Breast epithelium (tissue), 3 donors: ENCODE data around the gene TRMT2B.

ENCODE experiments used
- CTCF ChIP-seq, 3 donors: fragments of 450-650 bp; IDR thresholded peaks; one replicate each; pipeline ENCODE4 v1.5.1; 2016 to 2017; ENCODE audit warnings: antibody characterized with exemption in 3 of 3, mild to moderate bottlenecking in 3 of 3, moderate library complexity in 3 of 3
- POLR2AphosphoS5 ChIP-seq, 3 donors: sonication (generic); formaldehyde crosslinking; IDR thresholded peaks; one replicate each; pipeline ENCODE4 v1.6.1; 2017; ENCODE audit warnings: antibody characterized with exemption in 3 of 3

- TF ChIP-seq CTCF (IDR thresholded peaks at IDR 0.05): no peak
- no peak for TF ChIP-seq POLR2AphosphoS5 (IDR thresholded peaks at IDR 0.05)
Observed at GRCh38 chrX:100994352-100995281, 57.3 kb downstream of the TRMT2B start.
